Activated CD8-positive, alpha-beta T cell treated with anti-CD3 and anti-CD28 coated beads for 36 hours (primary cell): ENCODE measurements around the gene FHAD1. TPM values are rescaled to one million over a fixed set of nuclear protein-coding genes. Genes with fewer than 3 reads are reported as not detected.

Experiments
- ATAC-seq: fragments of 200-7000 bp; cut with Tn5 transposase; one replicate; pipeline ENCODE4 v1.10.0; 2021; ENCODE audit warnings: mild to moderate bottlenecking, moderate library complexity
- CTCF ChIA-PET: fragments of 350-600 bp; sonication (Branson Sonifier 250); formaldehyde crosslinking; loops from one replicate; lab custom pipeline; 2021; ENCODE audit warnings: antibody characterized with exemption; lab: Charles Lee
- POLR2A ChIA-PET: fragments of 350-600 bp; sonication (Branson Sonifier 250); formaldehyde crosslinking; loops from one replicate; lab custom pipeline; 2021; ENCODE audit warnings: antibody characterized with exemption; lab: Charles Lee
- DNase-seq: peaks from one replicate; pipeline ENCODE4 v3.0.0-alpha.2; 2020
- H3K27ac Mint-ChIP-seq: one replicate; pipeline ENCODE4 v1.8.0; 2021; ENCODE audit warnings: mild to moderate bottlenecking, mixed read lengths
- H3K27me3 Mint-ChIP-seq: one replicate; pipeline ENCODE4 v1.8.0; 2021; ENCODE audit warnings: mixed read lengths
- H3K36me3 Mint-ChIP-seq: one replicate; pipeline ENCODE4 v1.8.0; 2021; ENCODE audit warnings: low read depth, mixed read lengths
- H3K4me1 Mint-ChIP-seq: one replicate; pipeline ENCODE4 v1.8.0; 2021; ENCODE audit warnings: low read depth, mixed read lengths
- H3K4me3 Mint-ChIP-seq: one replicate; pipeline ENCODE4 v1.8.0; 2021; ENCODE audit warnings: mild to moderate bottlenecking, moderate library complexity, mixed read lengths
- H3K9me3 Mint-ChIP-seq: one replicate; pipeline ENCODE4 v1.8.0; 2021; ENCODE audit warnings: mixed read lengths
- intact Hi-C: fragments of 100-400 bp; cut with micrococcal nuclease; formaldehyde crosslinking; loops from one replicate; pipeline ENCODE4 v1.10.0; 2022
- total RNA-seq, 2 experiments: library from RNA; stranded (reverse); gene quantifications; one replicate each; pipeline ENCODE4 v1.2.3, GENCODE V29; 2021
- TF ChIP-seq, protein P1 (sequence below): fragments of 200-600 bp; IDR thresholded peaks from one replicate; pipeline ENCODE4 v1.8.0; 2022; ENCODE audit warnings: antibody characterized with exemption, mild to moderate bottlenecking

The FHAD1 gene
- total RNA-seq, 2 experiments from 2014 or later = 0.07 to 0.16 TPM

DNA sequence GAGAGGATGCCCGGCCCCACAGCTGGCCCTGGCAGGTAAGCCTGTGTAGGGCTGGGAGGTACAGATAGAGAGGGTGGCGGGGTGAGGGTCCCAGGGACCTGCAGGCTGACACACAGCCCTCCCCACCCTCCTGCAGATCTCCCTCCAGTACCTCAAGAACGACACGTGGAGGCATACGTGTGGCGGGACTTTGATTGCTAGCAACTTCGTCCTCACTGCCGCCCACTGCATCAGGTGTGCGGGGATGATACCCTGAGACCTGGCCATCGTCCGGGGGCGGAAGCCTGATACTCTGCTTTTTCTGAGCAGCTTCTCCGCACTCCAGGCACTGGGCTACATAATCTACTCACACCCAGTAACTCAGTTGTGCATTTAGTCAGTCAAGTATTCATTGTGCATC, 193.3 kb downstream of the FHAD1 start:
- ATAC-seq (no peak), DNase-seq (no peak)
- TF ChIP-seq, protein P1, sequence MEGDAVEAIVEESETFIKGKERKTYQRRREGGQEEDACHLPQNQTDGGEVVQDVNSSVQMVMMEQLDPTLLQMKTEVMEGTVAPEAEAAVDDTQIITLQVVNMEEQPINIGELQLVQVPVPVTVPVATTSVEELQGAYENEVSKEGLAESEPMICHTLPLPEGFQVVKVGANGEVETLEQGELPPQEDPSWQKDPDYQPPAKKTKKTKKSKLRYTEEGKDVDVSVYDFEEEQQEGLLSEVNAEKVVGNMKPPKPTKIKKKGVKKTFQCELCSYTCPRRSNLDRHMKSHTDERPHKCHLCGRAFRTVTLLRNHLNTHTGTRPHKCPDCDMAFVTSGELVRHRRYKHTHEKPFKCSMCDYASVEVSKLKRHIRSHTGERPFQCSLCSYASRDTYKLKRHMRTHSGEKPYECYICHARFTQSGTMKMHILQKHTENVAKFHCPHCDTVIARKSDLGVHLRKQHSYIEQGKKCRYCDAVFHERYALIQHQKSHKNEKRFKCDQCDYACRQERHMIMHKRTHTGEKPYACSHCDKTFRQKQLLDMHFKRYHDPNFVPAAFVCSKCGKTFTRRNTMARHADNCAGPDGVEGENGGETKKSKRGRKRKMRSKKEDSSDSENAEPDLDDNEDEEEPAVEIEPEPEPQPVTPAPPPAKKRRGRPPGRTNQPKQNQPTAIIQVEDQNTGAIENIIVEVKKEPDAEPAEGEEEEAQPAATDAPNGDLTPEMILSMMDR = no peak
- ChIA-PET CTCF (no interaction called here), POLR2A (no interaction called here)
- no peaks in the 10 kb centered on the region for H3K36me3 Mint-ChIP-seq
- no peak overlapping the region for H3K27ac Mint-ChIP-seq
- H3K4me3 Mint-ChIP-seq = no peak overlapping the region
- no peaks in the 10 kb centered on the region for H3K27me3 Mint-ChIP-seq
- intact Hi-C loops = no loop called here
- H3K4me1 Mint-ChIP-seq = no peaks in the 10 kb centered on the region
- no peaks in the 10 kb centered on the region for H3K9me3 Mint-ChIP-seq

DNA sequence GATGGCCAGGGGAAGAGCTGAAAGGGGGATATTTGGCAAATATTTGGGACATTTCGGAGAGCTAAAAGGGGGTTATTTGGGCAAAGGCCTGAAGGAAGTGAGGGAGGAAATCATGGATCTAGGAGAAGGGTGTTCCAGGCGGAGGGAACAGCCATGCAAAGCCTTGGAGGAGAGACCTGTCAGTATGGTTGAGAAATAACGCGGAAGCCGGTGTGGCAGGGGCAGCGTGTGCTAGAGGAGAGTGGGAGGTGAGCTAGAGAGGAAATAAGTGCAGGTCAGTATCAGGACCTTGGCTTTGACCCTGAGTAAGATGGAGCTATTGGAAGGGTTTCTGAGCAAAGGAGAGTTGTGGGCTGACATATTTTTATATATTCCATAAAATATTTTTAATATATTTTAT, 194.2 kb downstream of the FHAD1 start:
- Mint-ChIP-seq H3K4me3 (no peak overlapping the region), H3K9me3 (no peaks in the 10 kb centered on the region), H3K27me3 (peaks cover 1% of the 10 kb centered on the region), H3K27ac (no peak overlapping the region), H3K4me1 (peaks cover 5% of the 10 kb centered on the region), H3K36me3 (no peaks in the 10 kb centered on the region)
- no peak for ATAC-seq
- no peak for DNase-seq
- TF ChIP-seq, protein P1 = no peak
- CTCF ChIA-PET = no interaction called here
- intact Hi-C loops = no loop called here
- POLR2A ChIA-PET = no interaction called here

DNA sequence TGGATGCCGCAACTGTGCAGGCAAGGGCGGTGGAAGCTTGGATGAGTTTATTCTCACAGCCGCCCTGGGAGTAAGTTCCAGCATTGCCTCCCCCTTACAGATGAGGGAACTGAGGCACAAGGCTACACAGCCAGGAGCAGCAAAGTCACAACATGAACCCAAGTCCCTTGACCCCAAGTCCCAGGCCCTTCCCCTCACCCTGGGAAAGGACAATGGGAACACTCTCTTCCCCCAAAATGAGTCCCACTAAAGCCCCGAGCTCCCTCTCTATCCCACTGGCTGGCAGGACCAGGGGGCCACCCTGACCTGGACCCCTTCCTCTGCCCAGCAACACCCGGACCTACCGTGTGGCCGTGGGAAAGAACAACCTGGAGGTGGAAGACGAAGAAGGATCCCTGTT, 195.1 kb downstream of the FHAD1 start:
- Mint-ChIP-seq H3K36me3 (no peaks in the 10 kb centered on the region), H3K9me3 (no peaks in the 10 kb centered on the region), H3K4me1 (peaks cover 5% of the 10 kb centered on the region), H3K27ac (no peak overlapping the region), H3K27me3 (peaks cover 2% of the 10 kb centered on the region), H3K4me3 (no peak overlapping the region)
- intact Hi-C loops = no loop called here
- no peak for DNase-seq
- TF ChIP-seq, protein P1 = no peak
- ChIA-PET CTCF (no interaction called here), POLR2A (no interaction called here)
- ATAC-seq = no peak

DNA sequence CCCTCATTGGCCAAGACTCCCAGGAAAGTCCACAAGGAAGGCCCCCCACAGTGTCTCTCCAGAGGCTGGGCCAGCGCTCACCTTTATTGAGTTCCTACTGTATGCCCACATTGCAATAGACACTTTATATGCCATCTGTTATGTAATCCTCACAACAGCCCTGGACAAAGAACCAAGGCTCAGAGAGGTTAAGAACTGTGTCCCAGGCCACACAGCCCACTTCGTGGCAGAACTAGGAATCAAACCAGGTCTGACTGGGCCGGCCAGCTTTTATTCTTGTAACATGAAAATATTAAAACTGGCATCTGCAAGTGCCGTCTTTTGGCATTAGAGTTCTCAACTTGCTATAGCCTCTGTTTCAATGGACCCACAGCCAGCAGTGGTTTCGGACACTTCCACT, 195.7 kb downstream of the FHAD1 start:
- intact Hi-C loops = no loop called here
- H3K36me3 Mint-ChIP-seq = no peaks in the 10 kb centered on the region
- H3K4me1 Mint-ChIP-seq = peaks cover 5% of the 10 kb centered on the region
- no peak overlapping the region for H3K27ac Mint-ChIP-seq
- H3K9me3 Mint-ChIP-seq = no peaks in the 10 kb centered on the region
- POLR2A ChIA-PET = no interaction called here
- H3K27me3 Mint-ChIP-seq = peaks cover 5% of the 10 kb centered on the region
- CTCF ChIA-PET = no interaction called here
- H3K4me3 Mint-ChIP-seq = no peak overlapping the region
- ATAC-seq = no peak
- DNase-seq = no peak
- TF ChIP-seq, protein P1 = no peak

DNA sequence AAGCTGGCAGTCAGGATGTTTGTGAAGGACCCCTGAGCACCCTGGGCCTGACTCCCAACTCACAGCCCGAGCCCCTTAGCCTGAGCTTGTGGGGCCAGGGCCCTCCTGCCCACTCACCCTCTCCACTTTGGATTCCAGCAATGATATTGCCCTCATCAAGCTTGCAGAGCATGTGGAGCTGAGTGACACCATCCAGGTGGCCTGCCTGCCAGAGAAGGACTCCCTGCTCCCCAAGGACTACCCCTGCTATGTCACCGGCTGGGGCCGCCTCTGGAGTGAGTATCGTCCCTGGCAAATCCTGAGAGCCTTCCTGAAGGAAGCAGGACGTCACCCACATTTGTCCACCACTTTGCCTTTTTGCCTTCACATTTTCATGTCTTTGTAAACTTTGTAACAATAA, 196.3 kb downstream of the FHAD1 start:
- Mint-ChIP-seq H3K27me3 (peaks cover 5% of the 10 kb centered on the region), H3K4me3 (no peak overlapping the region), H3K36me3 (no peaks in the 10 kb centered on the region), H3K4me1 (peaks cover 5% of the 10 kb centered on the region), H3K27ac (no peak overlapping the region), H3K9me3 (no peaks in the 10 kb centered on the region)
- ATAC-seq = no peak
- intact Hi-C loops = no loop called here
- ChIA-PET POLR2A (no interaction called here), CTCF (no interaction called here)
- no peak for DNase-seq
- TF ChIP-seq, protein P1 = no peak
